Common myeloid progenitor, CD34-positive (primary cell): ENCODE measurements around the gene KIAA1549.

Experiments
- CTCF ChIA-PET: fragments of 350-600 bp; sonication (Branson Sonifier 250); formaldehyde crosslinking; loops from one replicate; lab custom pipeline; 2021; ENCODE audit warnings: antibody characterized with exemption; lab: Charles Lee
- POLR2A ChIA-PET: fragments of 350-600 bp; sonication (Branson Sonifier 250); formaldehyde crosslinking; loops from one replicate; lab custom pipeline; 2021; ENCODE audit warnings: antibody characterized with exemption; lab: Charles Lee
- DNase-seq, 3 donors: peaks; one replicate each; pipeline versions ENCODE4 v3.0.0 to v3.0.0-alpha.2; 2013
- H3K27ac ChIP-seq, 2 experiments: 1 replicate in 1 of 2; 2 replicates in 1 of 2; pipeline ENCODE4 v1.7.0; 2013; ENCODE audit warnings: inconsistent platforms in 2 of 2, low read length in 2 of 2, mild to moderate bottlenecking in 2 of 2, low read depth in 1 of 2, moderate library complexity in 1 of 2; ENCODE audit not compliant: severe bottlenecking in 2 of 2, insufficient read depth in 1 of 2, poor library complexity in 1 of 2
- H3K27me3 ChIP-seq, 5 experiments: replicated peaks in 2 of 5; 1 replicate in 3 of 5; 2 replicates in 2 of 5; pipeline versions ENCODE4 v1.6.1 to v1.7.0; 2013; ENCODE audit warnings: low read length in 4 of 5, mild to moderate bottlenecking in 2 of 5, moderate library complexity in 2 of 5, inconsistent platforms in 1 of 5; ENCODE audit not compliant: insufficient read depth in 5 of 5, control insufficient read depth in 4 of 5
- H3K36me3 ChIP-seq, 4 experiments: 1 replicate in 2 of 4; 2 replicates in 2 of 4; pipeline versions ENCODE4 v1.6.1 to v1.7.0; 2013; ENCODE audit warnings: low read length in 3 of 4, control low read depth in 1 of 4, mild to moderate bottlenecking in 1 of 4; ENCODE audit not compliant: control insufficient read depth in 4 of 4, insufficient read depth in 4 of 4
- H3K4me1 ChIP-seq, 4 experiments: 1 replicate in 3 of 4; 2 replicates in 1 of 4; pipeline versions ENCODE4 v1.6.1 to v1.7.1; 2013; ENCODE audit warnings: low read length in 3 of 4, mild to moderate bottlenecking in 3 of 4, control low read depth in 1 of 4, inconsistent platforms in 1 of 4, moderate library complexity in 1 of 4; ENCODE audit not compliant: control insufficient read depth in 4 of 4, insufficient read depth in 4 of 4; ENCODE audit errors: control extremely low read depth in 1 of 4
- H3K4me3 ChIP-seq, 7 experiments: 1 replicate in 4 of 7; 2 replicates in 3 of 7; pipeline versions ENCODE4 v1.5.1 to v1.7.0; 2013; ENCODE audit warnings: mild to moderate bottlenecking in 7 of 7, low read length in 6 of 7, moderate library complexity in 6 of 7, inconsistent platforms in 2 of 7, low read depth in 2 of 7, control low read depth in 1 of 7; ENCODE audit not compliant: insufficient read depth in 4 of 7, control insufficient read depth in 1 of 7; ENCODE audit errors: extremely low read depth in 1 of 7
- H3K9me3 ChIP-seq, 5 experiments: 1 replicate in 4 of 5; 2 replicates in 1 of 5; pipeline versions ENCODE4 v1.6.1 to v1.7.1; 2013; ENCODE audit warnings: low read length in 4 of 5, mild to moderate bottlenecking in 2 of 5, inconsistent platforms in 1 of 5, low read depth in 1 of 5, moderate library complexity in 1 of 5; ENCODE audit not compliant: control insufficient read depth in 4 of 5, insufficient read depth in 2 of 5; ENCODE audit errors: control extremely low read depth in 1 of 5
- WGBS: methylation state at CpG from one replicate; pipeline ENCODE4 v1.1.5; 2013; ENCODE audit not compliant: insufficient coverage; 5-methylcytosine and 5-hydroxymethylcytosine counted together

KIAA1549 gene

DNA sequence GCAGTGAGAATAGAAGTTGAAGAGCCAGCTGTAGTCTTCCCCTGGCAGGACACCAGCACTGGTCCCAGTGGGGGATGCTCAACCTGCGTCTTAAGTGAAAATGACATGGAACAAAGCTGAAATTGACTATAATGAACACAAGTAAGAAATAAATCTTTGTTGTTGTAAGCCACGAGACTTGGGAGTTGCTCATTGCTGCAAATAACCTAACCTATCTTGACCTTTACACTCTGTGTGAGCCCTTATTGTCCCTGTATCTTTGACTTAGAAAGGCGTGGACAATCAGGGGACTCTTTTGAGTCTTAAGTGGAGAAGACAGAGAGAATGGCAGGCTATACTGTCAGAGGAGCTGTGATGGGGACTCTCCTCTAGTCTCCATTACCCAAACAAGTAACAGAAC lies 37.7 kb upstream of the KIAA1549 start:
- DNase-seq, result no peak
- Histone ChIP-seq H3K4me3 (no peak overlapping the region), H3K27ac (no peak overlapping the region), H3K4me1 (no peaks in the 10 kb centered on the region), H3K27me3 (peaks cover 0 to 2% (median 0%) of the 10 kb centered on the region in 5 experiments), H3K9me3 (no peaks in the 10 kb centered on the region), H3K36me3 (peaks cover 0 to 13% (median 9%) of the 10 kb centered on the region in 4 experiments)
- WGBS, result no CpG with 5 or more reads among the region's 3 CpGs
- ChIA-PET CTCF (interaction anchor here (0.7 to 5.5 kb wide), 11 partner anchors 9 to 281 kb away, joined by 3 to 49 read pairs (median 3); no protein-coding TSS in a partner anchor), POLR2A (no interaction called here)

- 20% methylated on average over 5 of the region's 7 CpGs for WGBS
- H3K27me3 ChIP-seq, result peaks cover 0 to 2% (median 0%) of the 10 kb centered on the region in 5 experiments
- H3K27ac ChIP-seq, result no peak overlapping the region
- H3K9me3 ChIP-seq, result no peaks in the 10 kb centered on the region
- H3K4me3 ChIP-seq, result no peak overlapping the region
- peak; percentile 69 to 79 (median 78) for DNase-seq
- H3K4me1 ChIP-seq, result no peaks in the 10 kb centered on the region
- H3K36me3 ChIP-seq, result no peaks in the 10 kb centered on the region
- ChIA-PET POLR2A (no interaction called here), CTCF (interaction anchor here (0.6 to 5.5 kb wide), 21 partner anchors 8 to 287 kb away, joined by 3 to 49 read pairs (median 4); no protein-coding TSS in a partner anchor)
Observed at GRCh38 chr7:139016931-139017511, 35.8 kb upstream of the KIAA1549 start.

GRCh38 chr7:139011373-139011772 lies 30.2 kb upstream of the KIAA1549 start:
- DNase-seq, result no peak
- ChIA-PET CTCF (interaction anchor here (0.9 to 1.1 kb wide), 2 partner anchors 64 to 214 kb away, joined by 3 read pairs; no protein-coding TSS in a partner anchor), POLR2A (no interaction called here)
- WGBS, result 100% methylated on average over 2 of the region's 3 CpGs
- H3K4me3 ChIP-seq, result no peak overlapping the region
- peaks cover 0 to 2% (median 0%) of the 10 kb centered on the region in 5 experiments for H3K27me3 ChIP-seq
- H3K9me3 ChIP-seq, result no peaks in the 10 kb centered on the region
- no peaks in the 10 kb centered on the region for H3K36me3 ChIP-seq
- no peak overlapping the region for H3K27ac ChIP-seq
- no peaks in the 10 kb centered on the region for H3K4me1 ChIP-seq

DNA sequence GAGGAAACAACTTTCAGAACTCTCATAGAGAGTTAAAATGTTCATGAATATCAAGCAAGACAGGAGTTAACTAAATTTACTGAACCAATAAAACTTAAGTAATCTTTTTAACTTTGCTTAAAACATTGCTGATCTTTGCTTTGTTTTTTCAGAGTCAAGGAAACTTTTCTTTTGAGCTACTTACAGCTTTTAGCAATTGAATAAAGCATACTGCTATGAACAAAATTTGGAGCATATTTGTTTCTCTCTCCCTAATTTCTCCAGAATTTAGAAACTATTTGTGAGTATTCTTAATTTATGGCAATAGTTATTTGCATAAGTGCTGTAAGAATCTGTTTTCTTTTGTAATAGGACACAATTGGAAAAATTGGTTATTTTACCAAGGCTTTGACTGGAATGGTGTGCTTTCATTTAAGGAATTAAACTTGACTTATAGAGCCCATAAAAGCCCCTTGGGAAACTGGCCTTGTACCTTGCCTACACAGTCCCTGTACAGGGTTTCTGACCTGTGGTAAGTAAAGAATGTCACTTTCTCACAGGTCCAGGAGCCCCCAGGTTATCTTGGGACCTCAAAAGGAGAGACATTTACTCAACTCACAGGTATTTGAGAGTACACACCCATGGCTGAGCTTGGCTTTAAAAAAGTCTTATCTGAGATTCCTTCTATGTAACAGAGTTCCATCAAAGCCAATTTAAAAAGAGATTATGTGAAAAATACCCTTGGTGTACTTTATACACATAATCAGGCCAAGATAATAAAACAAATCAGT lies 23.3 kb upstream of the KIAA1549 start:
- Histone ChIP-seq H3K36me3 (no peaks in the 10 kb centered on the region), H3K4me1 (no peaks in the 10 kb centered on the region), H3K27me3 (no peaks in the 10 kb centered on the region), H3K9me3 (peaks cover 0 to 11% (median 0%) of the 10 kb centered on the region in 5 experiments), H3K27ac (no peak overlapping the region), H3K4me3 (no peak overlapping the region)
- POLR2A ChIA-PET, result no interaction called here
- CTCF ChIA-PET, result interaction anchor here (1.9 kb wide), 1 partner anchor 13 kb away, joined by 6 read pairs; no protein-coding TSS in a partner anchor
- DNase-seq, result peak; percentile 10 to 42 (median 32)

DNA sequence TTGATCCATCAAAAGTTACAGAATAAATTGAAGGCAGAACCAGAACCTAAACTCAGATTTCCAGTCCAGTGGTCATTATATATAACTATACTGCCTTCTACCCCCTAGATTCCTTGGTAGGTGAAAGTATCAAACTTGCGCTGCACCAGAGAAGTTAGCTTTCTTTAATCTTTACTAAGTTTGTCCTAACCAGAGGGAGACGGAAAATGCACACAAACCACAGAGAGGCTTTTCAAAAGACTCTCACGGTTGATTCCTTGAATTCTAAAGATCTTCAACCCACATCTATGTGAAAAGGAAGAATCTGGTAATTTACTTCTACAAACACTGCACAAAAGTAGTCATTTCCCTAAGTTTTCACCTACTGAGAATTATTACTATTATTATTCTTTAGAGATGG lies 18.2 kb upstream of the KIAA1549 start:
- ChIA-PET CTCF (interaction anchor here (0.6 kb wide), 1 partner anchor 247 kb away, joined by 3 read pairs; no protein-coding TSS in a partner anchor), POLR2A (no interaction called here)
- Histone ChIP-seq H3K4me3 (no peak overlapping the region), H3K4me1 (no peaks in the 10 kb centered on the region), H3K27ac (no peak overlapping the region), H3K27me3 (no peaks in the 10 kb centered on the region), H3K9me3 (peaks cover 0 to 3% (median 0%) of the 10 kb centered on the region in 5 experiments), H3K36me3 (no peaks in the 10 kb centered on the region)
- no peak for DNase-seq
- 100% methylated on average over 2 of the region's 3 CpGs for WGBS

GRCh38 chr7:138992052-138992531 lies 10.9 kb upstream of the KIAA1549 start:
- WGBS, result 87% methylated on average over 8 of the region's 8 CpGs
- no peak for DNase-seq
- Histone ChIP-seq H3K36me3 (no peaks in the 10 kb centered on the region), H3K4me1 (no peaks in the 10 kb centered on the region), H3K4me3 (no peak overlapping the region), H3K27me3 (no peaks in the 10 kb centered on the region), H3K9me3 (peaks cover 0 to 6% (median 0%) of the 10 kb centered on the region in 5 experiments), H3K27ac (no peak overlapping the region)
- CTCF ChIA-PET, result no interaction called here
- POLR2A ChIA-PET, result no interaction called here

GRCh38 chr7:138987686-138988085 lies 6.5 kb upstream of the KIAA1549 start:
- Histone ChIP-seq H3K4me1 (peaks cover 0 to under 1% (median 0%) of the 10 kb centered on the region in 4 experiments), H3K4me3 (no peak overlapping the region), H3K27ac (no peak overlapping the region), H3K27me3 (no peaks in the 10 kb centered on the region), H3K36me3 (no peaks in the 10 kb centered on the region), H3K9me3 (peaks cover 0 to 6% (median 0%) of the 10 kb centered on the region in 5 experiments)
- POLR2A ChIA-PET, result no interaction called here
- CTCF ChIA-PET, result interaction anchor here (1.6 kb wide), 1 partner anchor 29 kb away, joined by 4 read pairs; no protein-coding TSS in a partner anchor
- DNase-seq, result no peak
- 100% methylated on average over 1 of the region's 1 CpG for WGBS
